Nucleus accumbens (tissue), 56 donors: ENCODE measurements around the gene S100A11.
"Not testable (repeated sequence)": the region's sequence is repeated elsewhere in the genome, so short reads cannot be mapped to it uniquely, and the experiment has no call there.

Source experiments
- DNase-seq, 56 donors: peaks; one replicate each; lab custom pipeline; 2025; lab: John Stamatoyannopoulos, UW

S100A11 gene

DNA sequence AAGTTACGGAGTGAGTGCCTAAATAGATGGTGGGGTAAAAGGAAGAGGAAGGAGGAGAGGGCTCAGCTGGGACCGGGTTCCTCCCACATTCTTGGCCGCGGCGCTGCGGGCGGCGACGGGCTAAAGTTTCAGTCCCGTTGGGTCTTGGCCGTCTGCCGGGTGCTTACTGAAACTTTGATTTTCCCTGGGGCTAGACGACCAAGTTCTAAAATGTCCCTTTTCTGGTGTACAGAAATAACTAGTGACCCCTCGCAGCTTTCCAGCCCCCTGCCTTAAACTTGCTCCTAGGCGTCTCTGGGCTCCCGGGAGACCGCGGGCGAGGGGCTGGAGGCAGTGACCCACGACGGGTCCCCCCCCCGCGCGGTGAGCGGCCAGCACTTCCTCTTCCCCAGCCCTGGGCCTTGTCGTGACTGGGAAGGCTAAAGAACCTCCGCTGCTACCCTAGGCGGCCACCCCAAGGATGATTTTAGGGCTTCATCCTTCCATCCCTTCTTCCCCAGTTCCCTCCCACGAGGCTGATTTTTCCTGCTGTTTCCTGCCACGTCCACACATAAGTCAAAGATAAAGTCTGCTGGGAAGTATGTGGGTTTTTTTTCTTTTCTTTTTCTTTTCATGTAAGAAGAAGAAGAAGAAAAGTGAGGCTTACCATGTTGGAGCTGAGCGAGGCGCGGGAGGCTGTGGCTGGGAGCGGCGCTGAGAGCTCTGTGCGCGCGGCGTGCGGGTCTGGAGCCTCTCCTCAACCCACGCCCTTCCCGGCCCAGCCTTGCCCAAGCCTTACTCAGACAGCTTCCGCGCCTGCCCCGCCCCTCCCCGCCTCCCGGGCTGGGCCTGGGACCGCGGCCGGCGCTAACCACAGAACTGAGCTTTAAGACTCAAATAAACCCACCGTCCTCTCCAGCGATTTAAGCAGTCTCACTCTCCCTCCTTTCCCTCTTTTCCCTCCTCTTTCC lies at the start of gene S100A11:
Gene S100A11, minus strand, starts transcription at position 738 of the 950 bp plus-strand sequence. Its CDS starts 89 bp downstream, at position 649.
- peak in 31 of 56 donors; percentile 1 to 51 (median 10) for DNase-seq

DNA sequence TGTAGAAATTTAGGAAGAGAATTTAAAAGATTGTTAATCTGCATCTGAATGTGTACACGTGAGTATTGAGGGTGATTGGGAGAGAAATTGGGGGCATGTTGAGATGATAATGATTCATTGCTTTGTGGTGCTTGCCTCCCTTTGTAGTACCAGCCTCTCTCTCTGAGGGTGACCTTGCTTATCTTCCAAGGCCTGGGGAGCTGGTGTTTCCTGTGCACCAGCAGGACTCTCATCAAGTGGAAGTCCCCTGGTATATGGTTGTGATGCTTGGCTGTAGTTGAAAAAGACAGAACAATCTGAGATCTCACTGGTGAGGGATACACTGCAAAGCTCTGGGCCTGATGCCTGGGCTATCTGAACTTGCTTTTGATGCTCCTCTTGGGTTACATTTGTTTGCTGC lies 48.0 kb upstream of the S100A11 start:
- no peak for DNase-seq

DNA sequence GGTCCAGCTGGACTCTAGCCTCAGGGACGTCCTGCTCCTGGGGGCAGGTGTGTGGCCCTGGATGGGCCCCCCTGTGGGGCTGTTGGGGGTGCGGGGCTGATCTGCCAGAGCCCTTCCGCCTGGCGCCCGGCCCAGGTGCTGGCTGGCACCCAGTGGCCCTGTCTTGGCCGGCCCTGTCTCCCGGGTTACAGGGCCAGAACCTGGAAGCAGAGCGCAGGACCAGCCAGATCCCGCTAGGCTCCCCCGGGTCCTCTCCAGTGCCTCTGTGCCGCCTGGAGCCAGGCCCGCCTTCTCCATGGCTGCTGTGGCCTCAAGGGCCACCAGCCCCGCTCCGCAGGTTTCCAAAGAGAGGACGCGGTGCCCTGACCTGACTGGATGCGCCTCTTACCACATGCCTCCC lies 44.2 kb upstream of the S100A11 start:
- DNase-seq = not testable (repeated sequence)

DNA sequence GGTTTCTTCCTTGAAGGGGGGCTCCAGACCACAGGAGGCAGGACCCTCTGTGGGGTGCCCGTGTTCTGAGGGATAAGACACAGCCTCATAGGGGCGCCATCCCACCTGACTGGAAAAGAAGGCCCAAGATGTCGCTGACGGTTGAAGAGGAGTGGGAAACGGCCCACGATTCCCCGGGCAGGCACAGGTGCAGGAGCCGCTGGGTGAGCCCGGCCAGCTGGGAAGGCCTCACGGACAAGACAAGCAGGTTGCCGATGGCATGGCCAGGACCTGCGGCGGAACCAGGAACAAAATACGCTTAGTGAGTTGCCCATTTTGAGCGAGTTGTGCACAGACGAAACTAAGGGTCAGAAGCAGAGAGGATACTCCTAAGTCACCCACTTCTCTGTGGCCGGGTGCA lies 43.7 kb upstream of the S100A11 start:
- DNase-seq = not testable (repeated sequence)

DNA sequence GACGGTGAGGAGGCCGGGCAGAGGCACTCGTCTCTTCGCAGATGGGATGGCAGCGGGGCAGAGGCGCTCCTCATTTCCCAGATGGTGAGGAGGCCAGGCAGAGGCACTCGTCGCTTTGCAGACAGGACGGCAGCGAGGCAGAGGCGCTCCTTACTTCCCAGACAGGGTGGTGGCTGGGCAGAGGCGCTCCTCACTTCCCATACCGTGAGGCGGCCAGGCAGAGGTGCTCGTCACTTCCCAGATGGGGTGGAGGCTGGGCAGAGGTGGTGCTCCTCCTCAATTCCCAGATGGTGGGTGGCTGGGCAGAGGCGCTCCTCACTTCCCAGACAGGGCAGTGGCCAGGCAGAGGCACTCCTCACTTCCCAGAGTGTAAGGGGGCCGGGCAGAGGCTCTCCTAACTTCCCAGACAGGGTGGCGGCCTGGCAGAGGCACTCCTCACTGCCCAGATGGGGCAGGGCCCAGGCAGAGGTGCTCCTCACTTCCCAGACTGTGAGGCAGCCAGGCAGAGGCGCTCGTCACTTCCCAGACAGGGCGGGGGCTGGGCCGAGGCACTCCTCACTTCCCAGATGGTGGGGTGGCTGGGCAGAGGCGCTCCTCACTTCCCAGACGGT lies 42.1 kb upstream of the S100A11 start:
- no peak for DNase-seq

DNA sequence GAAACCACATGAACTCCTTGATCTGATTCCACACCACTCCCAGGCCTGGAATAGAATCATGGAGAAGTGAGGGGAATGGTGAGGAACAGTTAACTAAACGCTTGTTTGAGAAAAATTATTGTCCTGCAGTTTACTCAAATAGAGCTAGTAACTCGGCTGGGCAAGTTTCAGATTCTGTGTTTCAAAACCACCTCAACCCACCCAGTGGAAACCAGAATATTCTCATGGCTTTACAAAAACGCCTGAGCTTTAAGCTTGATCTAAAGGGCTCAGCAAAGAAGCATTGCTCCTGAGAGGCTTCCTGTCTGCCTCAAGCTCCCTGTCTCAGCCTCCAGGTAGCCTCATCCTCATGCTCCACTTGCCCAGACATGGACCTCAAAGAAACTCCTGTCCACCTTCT lies 35.5 kb upstream of the S100A11 start:
- no peak for DNase-seq

DNA sequence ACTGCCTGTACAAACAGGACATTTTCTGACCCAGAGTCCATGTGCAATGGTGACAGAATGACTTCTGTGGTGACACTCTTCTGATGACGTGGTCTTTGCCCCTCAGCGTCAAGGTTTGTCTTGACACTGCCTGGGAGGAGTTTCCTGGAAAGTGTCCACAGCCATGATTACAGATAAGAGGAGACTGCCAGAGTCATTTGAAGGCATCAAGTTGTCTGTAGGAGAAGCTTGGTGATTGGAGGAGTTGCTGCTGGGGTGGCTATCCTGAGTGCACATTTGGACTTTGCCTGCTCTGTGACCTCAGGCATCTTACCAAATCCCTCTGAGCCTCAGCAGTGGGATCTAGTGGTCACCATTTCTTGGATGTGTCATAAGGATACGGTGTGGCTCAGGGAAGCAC lies 34.3 kb upstream of the S100A11 start:
- no peak for DNase-seq

DNA sequence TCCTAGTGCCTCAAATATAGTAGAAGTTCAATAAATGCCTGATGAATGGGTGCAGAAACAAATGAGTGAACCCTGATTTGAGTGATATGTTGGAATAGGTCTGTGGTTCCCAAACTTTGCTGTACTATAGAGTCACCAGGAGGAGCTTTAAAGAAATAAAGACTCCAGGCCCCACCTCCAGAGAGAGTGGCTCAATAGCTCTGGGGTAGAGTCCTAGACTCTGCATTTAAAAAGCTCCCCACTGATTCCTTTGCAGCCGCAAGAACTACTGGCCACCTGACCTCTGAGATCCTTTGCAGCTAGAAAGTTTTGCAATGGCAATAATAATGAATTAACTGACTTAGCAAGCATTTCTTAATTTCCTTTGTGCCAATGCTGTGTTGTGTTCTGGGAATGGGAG lies 31.1 kb upstream of the S100A11 start:
- no peak for DNase-seq

DNA sequence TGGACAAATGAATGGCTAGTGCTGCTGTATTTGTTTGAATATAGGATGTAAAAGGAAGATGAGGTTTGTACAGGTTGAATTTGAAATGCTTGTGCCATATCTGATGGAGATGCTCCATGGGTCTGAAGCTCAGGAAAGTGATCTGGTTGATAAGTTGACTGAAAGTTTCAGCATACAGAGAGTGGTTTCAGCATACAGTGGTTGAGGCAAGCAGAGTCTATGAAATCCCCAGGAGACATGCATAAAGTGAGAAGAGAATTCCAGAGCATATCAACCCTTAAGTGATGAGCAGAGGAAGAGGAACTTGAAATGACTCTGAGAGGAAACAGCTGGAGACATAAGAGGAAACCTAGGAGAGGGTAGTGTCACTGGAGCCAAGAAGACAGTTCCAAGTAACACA lies 30.3 kb upstream of the S100A11 start:
- DNase-seq = no peak

DNA sequence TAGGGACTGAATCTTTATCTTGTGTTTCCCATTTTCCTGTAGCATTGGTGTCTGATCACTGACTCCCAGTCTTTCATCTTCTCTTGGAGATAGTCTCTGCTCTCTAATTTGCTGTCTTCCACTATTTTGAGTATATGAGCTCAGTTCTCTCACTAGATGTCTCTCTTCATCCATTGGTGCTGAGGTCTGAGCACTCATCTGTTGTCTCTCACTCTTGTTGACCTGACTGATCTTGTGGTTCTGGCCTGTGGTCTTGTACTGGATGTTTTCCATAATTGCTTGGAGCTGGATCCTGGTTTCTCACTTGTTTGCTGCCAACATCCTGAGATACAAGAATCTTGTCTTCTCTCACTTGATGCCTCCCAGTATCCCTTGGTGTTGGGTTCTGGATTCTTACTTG lies 25.1 kb upstream of the S100A11 start:
- no peak for DNase-seq

DNA sequence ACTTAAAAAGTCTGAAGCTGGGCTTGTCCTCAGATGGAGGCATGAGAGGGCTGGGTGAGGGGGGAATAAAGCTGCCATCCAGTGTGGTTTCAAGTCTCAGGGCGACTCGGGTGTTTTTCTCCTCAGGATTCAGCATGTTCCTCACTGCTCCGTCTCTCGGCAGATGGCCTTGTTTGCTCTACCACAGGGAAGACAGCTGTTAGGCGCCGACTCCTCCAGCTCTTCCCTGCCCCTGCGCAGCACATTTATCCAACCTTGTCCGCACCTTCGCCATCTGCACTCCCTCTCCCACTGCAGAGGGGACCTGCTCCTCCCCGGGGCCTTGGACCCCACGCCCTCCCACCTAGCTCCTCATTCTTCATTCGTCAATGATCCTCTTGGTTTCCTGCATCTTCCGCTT lies 16.6 kb upstream of the S100A11 start:
- no peak for DNase-seq

DNA sequence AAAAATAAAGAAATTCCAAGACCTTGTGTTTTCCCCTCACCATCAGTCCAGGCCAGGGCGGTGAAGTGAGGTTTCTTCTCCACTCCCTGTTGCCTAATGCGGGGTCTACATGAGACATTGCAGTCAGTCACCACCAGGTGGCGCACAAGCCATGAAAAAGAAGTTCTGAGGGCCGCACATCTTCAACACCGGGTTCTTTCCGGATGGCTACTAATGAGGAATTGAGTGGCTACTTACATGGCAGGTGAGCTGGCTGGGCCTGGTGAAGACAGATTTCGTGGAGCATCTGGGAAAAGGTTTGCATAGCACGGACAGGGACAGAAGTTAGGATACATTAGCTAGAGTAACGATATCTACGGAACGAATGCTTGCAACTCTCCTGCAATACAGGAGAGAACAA lies 15.8 kb upstream of the S100A11 start:
- peak in 47 of 56 donors; percentile 11 to 87 (median 49) for DNase-seq

DNA sequence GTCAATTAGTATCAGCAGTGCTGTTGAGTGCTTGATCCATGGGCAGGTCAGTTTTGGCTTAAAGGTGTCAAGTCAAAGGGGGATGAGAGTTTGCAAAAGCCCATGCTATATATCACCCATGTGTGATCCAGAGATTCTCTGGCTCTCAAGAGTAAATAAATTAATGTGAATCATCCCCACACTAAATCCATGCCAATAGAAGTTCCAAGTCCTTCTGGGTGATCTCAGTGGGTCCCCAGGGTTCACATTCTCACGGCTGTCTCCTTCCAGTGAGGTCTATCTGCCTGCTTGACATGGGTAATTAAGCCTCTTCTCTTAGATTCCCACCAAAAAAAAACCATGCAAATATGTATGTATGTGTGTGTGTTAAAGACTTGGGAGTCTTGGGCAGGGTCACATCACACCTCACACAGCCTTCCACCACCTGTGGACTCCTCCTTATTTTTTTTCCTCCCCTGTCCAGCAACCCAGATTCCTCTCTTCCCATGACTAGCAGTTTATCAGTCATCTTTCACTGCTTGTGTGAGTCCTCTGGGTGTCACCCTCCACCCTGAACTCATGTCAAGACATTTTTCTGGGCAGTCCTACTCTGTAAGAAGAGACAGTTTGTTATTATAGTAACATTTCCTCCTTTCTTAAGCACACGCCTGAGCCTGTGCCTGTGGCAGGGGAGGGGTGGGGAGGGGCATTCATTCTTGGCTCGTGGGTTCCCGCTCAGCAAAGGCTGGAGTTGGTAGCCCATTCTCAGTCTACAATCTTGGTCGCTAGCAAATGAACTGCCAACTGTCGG lies 14.3 kb upstream of the S100A11 start:
- no peak for DNase-seq

DNA sequence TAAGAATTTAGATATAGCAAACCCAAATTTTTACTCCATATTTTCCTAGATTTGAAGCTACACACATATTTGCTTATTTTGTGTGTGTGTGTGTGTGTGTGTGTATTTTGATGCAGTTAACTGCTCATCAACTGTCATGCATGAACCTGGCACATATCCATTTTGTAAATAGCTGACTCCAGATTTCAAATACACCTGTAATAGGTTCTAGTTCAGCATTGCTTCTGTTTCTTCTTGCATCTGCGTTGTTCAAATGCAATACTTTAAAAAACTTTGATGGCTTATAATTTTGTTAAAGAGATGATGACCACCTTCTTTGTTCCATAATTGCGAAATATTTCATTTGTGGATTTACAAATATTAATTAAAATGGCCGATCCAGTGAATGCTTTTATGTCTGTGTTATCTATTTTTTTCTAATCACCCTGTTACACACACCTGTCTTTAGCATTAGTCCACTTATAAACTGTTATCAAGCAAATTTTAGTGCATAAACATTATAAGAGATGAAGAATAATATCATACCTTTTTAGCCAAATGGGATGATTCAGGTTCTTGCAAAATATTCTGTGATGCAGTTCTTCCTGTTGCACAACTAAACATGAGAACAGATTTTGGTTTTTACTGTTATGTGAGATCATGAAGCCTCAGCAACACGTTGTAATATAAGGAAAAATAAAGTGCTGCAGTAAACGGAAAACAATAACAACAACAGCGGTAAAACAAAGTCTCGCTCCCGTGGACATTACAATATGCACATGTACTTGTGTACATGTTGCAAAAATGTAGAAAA lies 12.7 kb upstream of the S100A11 start:
- no peak for DNase-seq

DNA sequence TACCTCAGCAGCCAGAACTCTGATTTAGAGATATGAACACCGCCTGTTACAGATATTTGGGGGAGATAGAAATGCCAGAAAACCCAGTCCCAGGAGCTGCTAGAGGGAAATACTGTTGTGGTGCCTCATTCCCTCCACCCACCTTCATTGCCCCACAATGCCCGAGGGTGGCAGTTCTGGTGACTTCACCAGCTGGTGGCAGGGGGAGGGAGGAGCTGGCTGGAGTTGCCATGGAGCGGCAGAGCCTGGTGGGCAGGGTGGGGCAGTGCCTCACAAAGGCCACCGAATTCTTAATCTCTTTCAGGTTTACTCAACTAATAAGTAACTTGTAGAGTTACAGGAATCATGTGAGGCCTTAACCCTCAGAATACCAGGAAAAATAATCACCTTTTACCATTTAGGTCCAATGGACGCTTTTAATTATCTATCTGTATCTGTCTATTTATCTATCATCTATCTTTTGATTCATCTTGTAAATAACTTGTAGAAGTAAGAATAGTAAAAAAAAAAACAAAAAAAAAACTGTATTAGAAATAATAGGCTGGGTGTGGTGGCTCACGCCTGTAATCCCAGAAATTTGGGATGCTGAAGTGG lies 11.7 kb upstream of the S100A11 start:
- peak in 10 of 56 donors; percentile 9 to 60 (median 20) for DNase-seq

DNA sequence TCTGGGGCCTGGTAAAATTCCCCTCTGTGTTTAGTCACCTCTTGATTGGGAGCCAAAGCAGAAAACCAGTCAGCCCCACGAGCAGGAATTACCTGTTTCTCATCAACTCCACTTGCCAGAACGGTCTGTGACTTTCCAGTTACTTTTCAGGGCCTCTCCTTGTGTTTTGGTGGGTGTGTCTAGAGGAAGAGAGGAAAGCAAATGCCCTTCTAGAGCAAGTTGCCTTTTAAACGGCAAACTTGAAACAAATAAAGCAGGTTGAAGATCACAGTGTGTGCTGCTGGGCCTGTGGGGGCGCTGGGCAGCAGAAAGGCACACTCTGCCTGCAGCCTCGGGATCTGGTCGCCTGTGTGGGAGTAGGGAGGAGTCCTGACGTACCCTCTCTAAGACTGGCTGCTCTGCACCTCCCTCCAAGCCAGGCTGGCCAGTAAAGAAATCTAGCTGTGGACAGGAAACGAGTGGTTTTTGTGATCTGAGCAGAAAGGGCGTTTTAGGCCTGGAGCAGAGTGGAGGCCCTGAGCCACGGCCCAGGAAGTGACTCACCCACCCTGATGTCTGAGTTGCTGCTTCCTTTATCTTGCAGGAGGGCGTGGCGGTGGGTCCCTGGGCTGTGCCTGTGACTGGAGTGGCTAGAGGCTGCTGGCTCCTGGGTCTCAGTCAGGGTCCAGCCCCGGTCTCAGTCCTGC lies 11.1 kb upstream of the S100A11 start:
- peak in 48 of 56 donors; percentile 2 to 74 (median 36) for DNase-seq

DNA sequence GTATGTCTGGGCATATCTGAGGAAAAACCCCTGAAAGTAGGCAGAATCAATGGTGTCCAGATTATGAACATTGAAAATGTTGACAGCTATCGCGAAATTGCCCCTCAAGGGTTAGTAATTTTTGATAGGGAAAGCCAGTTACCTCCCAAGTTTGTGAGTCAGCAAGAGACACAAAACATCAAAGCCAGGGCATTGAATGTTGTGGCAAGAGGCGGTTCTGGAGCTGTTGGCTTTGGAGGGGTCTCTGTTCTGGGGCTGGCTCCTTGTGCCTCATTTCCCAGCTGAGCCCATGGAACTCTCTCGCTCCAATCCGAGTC lies 10.6 kb upstream of the S100A11 start:
- no peak for DNase-seq

DNA sequence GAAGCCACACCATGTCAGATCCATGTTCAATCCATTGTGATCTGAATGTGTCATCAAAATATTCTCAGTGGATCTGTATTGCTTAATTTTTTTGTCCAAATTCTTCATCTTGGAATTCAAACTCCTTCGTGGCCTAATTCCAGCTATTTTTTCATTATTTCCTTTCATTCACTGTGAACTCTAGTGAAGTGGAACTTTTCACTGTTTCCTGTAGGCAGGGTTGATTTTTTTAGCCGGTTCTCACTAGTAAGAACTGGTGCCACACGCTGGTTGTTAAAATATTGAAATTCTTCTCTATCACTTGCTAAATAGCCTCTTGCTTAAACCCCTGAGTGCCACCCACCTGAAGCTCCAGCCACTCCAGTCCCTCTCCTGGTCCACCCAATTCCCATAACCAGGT lies 7.6 kb upstream of the S100A11 start:
- DNase-seq = no peak

DNA sequence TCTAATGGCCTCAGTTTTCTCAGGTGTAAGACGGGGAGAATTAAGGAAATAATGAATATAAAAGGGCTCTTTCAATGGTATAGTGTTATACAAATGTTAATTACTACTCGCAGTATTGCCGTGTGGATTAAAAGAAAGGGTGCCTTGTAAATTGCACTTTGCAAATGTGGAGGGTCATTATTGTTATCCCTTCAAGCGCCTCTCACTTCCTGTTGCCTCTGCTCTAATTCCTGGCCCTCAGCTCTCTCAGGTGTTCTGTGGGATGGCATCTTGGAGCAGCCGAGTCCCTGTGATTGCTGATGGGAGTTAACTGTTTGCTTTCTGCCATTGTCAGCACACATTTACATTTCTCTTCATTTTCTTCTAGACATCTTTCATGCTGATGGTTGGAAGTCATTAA lies 7.1 kb upstream of the S100A11 start:
- no peak for DNase-seq
